HG02571 (cell line): Measurements from ENCODE around the gene FXYD2.

ENCODE experiments used
- ATAC-seq: cut with Tn5 transposase; IDR thresholded peaks from one replicate; pipeline ENCODE4 v1.9.1; 2021; ENCODE audit warnings: mild to moderate bottlenecking, moderate library complexity; ENCODE audit not compliant: unreplicated experiment

Gene FXYD2

DNA sequence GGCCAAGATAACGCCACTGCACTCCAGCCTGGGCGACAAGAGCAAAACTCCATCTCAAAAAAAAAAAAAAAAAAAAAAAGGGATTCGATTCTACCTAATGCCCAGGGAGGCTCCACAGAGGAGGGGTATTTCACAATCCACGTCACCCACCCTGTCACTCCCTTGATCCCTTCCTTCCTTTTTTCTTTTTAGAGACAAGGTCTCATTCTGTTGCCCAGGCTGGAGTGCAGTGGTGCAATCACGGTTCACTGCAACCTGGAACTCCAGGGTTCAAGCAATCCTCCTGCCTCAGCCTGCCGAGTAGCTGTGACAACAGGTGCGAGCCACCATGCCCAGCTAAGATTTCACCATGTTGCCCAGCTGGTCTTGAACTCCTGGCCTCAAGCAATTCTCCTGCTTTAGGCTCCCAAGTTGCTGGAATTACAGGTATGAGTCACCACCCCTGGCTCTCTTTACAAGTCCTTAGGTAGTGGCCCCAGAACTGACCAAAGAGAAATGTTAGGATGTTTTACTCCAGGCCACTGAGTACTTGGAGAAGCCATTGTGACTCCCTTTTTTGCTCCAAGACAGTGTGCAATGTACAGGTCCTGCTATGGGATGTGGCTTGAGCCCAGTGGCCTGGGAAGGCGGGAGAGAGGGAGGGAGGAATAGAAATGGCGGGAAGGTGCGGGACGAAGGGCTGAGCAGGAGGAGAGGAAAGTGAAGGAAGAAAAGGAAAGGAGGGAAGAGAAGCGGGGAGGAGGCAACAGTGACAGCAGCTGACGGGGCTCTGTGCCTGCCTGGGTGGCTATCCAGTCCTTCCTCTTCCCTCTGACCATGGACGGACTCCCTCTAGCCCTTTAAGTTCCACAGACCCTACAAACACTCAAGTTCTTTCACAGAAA lies 11.8 kb upstream of the FXYD2 start:
- ATAC-seq = no peak

DNA sequence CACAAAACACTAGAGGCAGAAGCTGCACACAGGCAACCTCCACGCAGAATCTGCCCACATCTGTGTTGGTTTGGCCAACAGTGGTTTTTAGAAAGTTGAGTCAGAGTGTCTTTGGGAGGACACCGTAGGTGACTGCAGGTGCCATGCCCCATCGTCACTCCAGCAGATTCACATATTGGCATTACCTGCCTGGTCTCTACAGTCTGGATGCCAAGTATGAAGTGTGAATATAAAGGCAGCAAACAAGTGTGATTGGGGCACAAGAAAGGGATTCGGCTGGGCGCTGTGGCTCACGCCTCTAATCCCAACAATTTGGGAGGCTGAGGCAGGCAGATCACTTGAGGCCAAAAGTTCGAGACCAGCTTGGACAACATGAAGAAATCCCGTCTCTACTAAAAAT lies 11.0 kb upstream of the FXYD2 start:
- ATAC-seq = no peak

DNA sequence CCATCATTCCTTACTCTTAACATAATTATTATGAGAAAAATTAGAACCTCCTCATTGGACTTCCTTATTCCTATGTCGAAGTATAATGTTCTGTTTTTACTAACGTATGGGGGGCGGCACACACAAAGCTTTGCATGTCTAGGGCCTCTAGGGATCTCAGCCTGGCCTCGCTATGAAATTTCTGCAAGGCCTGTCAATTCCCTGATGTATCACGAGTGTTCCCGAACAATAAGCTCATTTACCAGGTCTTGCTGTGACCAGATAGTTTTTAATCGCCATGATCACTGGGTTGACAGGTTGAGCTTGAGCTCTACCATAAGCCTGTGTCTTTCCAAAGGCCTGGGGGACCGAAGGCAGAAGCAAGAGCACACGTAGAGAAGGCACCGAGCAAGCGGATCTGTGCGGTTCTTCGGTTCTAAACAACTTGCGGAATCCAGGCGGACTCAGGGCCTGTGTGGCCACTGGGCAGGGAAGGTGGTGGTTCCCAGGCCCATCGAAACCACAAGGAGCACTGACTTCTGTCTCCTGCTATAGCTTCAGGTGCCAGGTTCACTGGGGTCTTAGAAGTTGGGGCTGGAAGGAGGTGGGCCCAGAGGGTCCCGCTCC lies 10.4 kb upstream of the FXYD2 start:
- ATAC-seq = no peak

DNA sequence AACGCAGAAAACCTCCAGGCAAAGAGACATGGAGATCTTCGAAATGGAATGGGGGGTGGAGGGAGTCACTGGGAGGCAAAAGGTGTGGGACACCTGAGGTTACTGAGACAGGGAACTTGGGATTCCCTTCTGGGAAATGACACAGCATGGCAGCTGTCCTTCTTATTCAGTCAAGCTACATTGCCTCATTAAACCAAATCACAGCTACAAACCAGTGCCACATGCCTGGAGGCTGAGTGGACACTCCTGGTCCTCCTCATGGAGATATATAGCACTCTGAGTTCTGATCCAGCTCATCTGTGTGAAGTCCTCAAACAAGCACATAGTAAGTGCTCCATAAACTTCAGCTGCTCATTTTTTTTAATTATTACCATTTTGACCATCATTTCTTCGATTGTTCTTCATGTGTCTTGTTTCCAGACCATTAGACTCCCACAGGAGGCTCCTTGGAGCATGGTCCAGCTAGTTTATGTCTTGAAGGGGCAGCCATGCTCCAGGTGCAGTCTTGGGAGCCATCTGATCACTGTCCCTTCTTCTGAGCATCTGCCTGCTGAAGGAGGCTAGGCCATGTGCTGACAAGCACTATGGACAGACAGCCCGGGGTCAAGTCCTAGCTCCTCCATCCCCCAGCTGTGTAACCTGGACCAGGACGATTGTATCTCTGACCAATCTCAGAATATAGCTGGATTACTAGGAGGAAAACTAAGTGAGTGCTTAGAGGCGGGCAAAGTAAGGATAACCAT lies 9.7 kb upstream of the FXYD2 start:
- no peak for ATAC-seq

DNA sequence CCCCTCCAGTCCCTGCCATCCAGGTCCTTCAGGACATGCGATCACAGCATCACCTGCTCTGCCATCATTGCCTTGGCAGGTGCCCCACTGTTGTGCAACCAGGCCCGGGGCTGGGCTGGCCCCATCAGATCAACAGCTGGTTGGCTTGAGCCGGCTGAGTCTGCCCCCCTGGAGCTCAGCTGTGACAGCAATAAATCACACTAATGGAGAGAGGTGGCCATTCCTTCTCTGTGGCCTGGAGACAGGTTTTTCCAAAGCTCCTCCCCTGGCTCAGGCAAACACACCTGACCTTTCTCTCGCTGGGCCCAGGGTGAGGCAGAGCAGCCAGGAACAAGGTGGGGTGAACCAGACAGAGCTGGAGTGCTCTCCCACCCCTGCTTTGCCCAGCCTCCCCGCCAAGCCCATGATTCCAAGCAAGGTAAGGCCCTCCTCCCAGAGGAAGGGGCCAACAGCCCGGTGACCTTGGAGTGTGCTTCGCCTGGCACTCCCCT lies 8.9 kb upstream of the FXYD2 start:
- no peak for ATAC-seq

DNA sequence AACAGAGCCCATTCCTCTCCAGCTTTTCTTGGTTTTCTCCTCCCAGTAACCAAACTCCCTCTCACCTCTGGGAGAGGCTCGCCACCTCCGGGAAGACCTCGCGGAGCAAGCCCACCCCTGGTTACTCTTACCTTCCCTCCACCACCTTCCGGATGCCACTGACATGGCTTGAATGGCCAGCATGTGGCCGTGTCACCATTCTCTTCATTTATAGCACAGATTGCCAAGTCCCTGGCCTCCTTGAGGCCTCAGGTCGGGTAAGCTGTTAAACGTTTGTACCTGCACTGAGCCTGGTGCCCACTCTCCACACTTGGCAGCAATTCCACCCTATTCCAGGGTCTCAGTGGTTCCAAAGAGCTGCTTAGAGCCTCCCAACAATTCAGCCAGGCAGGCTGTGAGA lies 8.0 kb upstream of the FXYD2 start:
- ATAC-seq = no peak

DNA sequence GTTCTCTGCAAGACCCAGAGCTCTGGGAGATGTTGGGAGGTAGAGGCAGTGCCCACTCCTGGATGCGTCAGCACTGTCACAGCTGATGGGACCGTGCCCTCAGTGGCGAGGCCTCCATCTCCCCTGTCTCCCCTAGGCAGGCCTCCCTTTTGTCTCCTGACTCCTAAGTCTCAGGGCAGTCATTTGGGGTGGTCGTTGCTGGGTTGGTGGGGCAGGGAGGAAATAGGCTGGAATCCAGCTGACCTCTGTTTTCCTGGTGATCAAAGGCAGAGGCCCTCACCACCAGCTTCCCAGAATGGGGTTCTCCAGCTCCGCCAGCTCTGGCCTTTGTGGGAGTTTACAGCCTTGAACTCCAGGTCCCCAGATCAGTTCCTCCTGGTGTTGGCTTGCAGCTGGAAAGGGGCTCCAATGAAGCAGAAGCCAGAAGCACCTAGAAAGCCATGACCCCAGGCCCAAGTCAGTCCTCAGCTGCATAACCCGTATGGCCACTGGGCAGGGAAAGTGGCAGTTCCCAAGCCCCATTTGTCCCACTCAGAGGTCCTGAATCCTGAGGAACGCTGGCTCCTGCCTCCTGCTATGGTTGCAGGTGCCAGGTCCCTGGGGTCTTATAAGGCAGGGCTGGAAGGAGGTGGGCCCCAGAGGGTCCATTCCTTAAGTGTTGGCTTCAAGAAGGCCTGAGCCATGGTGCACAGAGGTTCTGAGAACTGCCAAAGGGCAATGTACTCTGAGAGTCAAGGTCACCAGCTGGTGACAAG lies 7.3 kb upstream of the FXYD2 start:
- no peak for ATAC-seq

DNA sequence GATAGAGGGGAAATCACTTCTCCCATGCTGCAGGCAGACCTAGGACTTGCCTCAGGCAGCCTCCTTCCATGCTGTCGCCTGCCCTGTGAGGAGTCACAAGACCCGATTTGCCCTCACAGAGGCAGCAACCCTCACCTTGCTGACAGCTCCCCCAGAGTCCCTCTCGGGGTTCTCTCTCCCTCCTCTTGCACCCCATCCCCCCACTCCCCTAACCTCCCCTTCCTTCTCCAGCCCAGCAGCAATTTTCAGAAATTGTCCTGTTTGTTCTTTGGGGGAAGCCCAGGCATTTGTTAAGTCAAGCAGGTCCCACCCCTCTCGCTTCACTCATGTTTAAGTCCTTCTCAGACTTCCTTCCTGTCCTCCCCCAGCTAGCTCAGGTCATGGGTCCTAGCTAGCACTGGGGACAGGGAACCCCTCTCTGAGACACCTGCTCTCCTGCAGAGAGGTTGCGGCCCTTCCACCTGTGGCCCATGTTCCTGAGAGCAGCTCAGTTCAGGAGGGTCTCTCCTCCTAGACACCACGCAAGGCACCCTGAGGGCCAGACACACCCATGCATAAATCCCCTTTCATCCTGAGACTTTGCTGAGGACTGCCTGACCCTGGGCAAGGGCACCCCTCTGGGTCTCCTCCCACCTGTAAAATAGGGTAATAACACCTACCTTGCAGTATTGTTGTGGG lies 6.3 kb upstream of the FXYD2 start:
- no peak for ATAC-seq

DNA sequence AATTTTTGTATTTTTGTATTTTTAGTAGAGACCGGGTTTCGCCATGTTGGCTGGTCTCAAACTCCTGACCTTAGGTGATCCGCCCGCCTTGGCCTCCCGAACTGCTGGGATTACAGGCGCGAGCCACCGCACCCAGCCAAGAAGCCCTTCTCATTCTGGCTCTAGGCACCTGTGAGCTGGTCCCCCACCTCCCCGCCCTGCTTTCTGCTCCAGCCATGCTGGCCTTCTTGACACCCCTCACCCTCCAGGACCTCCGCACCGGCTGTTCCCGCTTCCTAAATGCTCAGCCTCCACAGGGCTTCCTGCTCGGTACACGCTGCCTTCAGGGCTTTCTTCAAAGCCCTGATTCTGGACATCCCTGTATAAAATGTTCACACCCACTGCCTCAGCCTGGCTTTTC lies 5.5 kb upstream of the FXYD2 start:
- ATAC-seq = no peak

DNA sequence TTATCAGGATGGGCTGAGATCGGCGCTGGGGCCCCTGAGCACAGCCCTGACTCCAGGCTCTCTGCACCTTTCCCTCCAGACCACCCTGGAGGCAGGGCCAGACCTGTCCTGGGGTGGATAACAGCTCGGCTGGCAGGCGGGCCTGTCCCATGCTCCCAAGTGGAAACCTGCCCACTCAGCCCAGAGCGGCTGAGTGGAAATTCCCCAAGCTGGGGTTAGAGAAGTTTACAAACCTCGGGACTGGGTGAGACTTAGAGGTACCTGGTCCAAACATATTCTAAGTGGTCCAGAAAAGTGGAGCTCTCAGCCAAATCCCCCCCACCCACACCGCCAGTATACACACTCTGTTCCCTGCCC lies 4.8 kb upstream of the FXYD2 start:
- ATAC-seq = no peak

DNA sequence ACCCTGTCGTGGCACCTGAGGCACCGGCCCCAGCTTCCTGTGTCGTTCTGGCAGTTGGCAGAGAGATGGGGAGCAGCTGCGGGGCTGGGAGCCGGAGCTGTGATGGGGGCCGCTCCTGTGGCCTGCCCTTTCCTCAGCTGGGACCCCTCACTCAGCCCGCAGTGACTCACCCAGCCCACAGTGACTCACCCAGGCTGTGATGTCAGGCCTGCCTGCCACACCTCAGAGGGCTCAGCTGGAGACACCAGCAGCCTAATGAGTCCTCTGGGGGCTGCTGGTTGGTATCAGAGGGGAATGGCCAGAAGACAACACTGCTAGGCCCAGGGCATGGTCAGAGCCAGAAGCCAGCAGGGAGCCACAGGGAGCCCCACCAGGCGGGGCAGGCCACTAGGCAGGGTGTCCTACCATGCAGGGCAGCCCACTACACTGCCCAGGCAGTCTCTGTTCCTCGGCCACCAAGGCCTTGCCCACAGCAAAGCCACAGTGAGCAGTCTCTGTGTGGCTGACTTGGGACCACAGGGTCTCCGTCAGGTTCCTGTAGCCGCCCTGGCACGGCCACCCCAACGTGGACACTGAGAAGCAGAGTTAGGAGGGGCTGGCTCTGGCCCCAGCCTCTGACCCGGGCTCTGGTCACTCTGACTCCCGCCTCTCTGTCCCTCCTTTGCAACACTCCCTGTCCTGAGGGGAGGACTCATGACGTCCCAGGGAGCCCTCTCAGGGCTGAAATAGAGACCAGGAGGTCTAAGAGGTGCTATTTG lies 4.2 kb upstream of the FXYD2 start:
- no peak for ATAC-seq

DNA sequence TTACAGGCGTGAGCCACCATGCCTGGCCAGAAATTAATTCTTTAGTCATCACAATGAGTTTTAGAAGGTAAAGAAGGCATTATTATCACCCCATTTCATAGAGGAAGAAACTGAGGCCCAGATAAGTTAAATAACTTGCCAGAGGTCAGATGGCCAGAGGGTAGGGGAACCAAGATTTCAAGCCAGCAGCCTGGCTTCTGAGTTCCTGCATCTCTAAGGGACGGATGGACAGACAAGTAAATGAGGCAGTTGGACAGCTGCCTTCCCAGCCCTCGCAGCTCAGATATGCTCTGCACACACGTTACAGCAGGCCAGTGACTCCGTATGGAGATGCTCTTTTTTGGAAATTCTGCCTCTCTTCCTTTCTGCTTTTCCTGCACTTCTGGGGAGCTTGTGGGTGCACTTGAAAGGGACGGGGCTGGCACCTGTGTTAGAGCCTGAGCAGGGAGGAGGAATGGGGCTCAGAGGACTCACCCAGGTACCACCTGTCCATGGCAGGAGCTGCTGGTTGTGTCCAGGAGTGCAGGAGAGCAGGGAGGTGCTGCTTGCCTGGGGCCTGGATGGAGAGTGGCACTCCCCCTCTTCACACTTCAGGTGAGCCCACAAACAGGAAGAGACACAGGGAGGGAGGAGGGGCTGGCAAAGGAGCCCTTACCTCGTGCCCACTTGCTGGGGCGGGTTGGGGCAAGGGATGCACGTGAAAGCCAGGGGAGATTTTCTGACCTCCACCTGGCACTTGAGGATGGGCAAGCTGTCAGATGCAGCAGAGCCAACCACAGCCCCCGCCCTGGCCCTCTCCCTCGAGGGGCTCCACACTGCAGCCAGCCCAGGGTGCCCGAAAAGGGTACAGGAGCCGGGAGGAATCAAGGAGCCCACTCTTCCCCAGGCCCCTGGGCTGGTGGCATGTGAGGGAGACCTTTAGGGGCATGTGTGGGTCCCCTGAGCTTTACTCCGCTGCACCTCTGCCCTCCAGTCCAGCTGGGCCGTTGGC lies 3.3 kb upstream of the FXYD2 start:
- ATAC-seq = no peak

DNA sequence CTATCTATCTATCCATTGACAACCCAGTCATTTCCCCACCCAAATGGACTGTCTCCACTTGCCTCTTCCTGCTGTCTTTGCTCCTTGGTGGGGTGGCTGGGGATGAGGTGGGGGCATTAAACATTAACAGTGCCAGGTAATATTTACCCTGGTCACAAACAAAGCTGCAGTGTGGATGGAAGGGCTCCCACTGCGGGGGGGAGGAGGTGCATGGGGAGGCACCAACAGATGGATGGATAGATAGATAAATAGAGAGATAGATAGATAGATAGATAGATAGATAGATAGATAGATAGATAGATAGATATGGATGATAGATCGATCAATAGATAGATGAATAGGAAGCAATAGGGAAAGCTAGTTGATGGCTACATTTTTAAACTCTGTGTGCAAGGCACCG lies 2.3 kb upstream of the FXYD2 start:
- no peak for ATAC-seq

DNA sequence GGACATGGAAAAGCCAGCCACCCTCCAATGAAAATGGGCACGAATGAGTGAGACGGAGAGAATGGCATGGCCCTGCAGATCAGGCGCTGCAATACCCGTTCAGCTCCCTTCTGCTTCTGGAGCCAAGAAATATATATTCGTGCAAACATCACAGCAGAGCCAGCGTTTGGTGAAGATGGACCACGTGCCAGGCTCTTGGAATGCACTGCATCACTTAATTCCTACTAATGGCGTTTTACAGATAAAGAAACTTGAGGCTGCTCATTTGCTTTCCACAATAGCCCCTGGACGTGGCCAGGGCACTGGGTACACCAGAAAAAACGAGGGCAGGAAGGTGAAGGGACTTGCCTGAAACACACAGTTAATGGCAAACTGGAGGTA lies 1.6 kb upstream of the FXYD2 start:
- no peak for ATAC-seq

DNA sequence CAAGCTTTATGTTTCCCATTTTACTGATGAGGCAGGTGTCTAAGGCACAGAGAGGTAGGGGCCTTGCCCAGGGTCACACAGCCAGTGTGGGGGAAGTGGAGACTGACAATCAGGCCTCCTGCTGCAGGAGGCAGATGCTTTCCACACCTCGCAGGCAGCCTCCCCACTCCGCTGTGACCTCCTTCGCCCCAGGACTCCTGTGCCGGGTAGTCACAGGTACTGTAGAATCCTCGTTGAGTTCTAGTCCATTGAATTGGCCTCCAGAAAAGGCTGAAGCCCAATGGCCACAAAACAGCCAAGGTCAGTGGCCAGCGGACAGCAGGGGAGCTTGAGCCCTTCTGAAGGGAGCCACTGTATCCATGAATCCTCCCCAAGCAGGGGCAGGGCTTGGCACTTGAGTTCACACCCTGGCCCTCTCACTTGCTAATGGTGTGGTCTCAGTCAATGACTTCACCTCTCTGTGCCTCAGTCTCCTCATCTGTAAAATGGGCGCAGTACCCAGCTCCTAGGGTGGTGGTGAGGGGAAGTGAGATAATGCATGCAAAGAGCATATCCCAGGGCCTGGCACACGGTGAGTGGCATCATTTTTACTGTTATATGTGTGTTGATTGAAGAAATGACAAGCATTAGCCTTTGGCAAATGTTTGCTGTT lies 1.1 kb upstream of the FXYD2 start:
- no peak for ATAC-seq

DNA sequence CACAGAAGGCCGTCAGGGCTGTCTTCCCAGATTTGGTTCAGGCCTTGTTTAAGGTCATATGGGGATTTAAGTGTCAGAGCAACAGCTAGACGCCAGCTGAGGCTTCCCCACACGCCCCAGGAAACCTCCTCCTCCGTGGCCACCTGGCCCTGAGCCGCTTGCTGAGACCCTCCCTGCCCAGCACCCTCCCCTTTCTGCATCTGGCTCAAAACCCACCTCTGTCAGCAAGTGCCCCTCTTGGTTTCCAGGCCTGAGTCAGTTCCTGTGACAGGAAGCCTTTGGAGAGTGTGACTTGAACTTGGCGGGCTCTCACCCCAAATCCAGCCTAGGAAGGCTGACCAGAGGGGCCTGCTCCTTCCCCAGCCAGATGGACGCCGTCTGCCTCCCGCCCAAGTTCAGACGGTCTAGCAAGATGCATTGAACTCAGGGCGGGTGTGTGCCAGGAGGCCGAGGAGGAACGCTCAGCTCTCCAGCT lies 561 bp downstream of the FXYD2 start:
- ATAC-seq = no peak

DNA sequence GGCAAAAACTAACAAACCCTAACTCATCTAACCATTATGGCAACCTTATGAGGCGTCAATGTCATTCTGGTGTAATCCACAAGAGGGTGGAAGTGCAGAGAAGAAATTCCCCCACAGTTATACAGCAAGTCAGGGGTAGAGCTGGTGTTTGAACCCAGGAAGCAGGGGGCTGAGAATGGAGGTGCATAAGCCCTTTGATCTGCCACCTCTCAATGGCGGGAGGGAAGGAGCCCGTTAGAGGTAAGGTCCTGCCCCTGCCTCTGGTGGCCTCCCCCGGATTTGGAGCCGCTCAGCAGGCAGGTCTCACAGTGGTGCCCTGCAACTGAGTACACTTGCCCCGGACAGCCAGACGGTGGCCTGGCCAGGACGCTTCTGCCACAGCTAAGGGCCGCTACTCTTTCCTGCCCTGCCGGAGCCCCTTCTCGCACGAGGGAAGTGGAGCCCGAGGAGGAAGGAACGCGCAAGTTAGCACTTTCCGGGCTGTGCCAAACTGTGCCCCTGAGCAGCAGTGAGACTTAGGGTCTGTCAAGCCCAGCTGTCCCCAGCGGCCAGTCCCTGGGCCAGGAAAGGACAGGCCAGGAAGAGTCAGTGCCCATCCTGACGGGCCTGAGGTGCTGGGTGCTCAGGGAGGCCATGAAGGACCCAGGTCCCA lies 1.1 kb downstream of the FXYD2 start:
- ATAC-seq = no peak
